MCF 10A (cell line): Measurements from ENCODE around the gene GBP6. TPM values are rescaled to one million over a fixed set of nuclear protein-coding genes. Genes with fewer than 3 reads are reported as not detected.

ENCODE experiments used
- BruUV-seq: library from RNA; stranded (reverse); fragments of 400-500 nt; replicated peaks from 2 replicates; lab custom pipeline; 2021; lab: Mats Ljungman, UMichigan
- CTCF ChIA-PET: fragments of 300-600 bp; sonication (Branson Sonifier 250); formaldehyde crosslinking; extraction: SDS; loops from one replicate; lab custom pipeline; 2021; ENCODE audit warnings: antibody characterized with exemption, inconsistent platforms; lab: Yijun Ruan, JAX
- POLR2A ChIA-PET: fragments of 300-600, 350-650 bp; sonication (Branson Sonifier 250); formaldehyde crosslinking; extraction: SDS; loops from one replicate; lab custom pipeline; 2020; ENCODE audit warnings: antibody characterized with exemption, inconsistent platforms; lab: Yijun Ruan, JAX
- DNase-seq: peaks from one replicate; pipeline ENCODE4 v3.0.0-alpha.2; 2018; ENCODE audit not compliant: unreplicated experiment
- H3K27ac Mint-ChIP-seq: one replicate; pipeline ENCODE4 v1.8.0; 2022; ENCODE audit warnings: mild to moderate bottlenecking, low read depth, mixed read lengths; ENCODE audit not compliant: unreplicated experiment
- H3K27me3 Mint-ChIP-seq: one replicate; pipeline ENCODE4 v1.8.0; 2022; ENCODE audit warnings: mixed read lengths; ENCODE audit not compliant: insufficient read depth, unreplicated experiment
- H3K36me3 Mint-ChIP-seq: one replicate; pipeline ENCODE4 v1.8.0; 2022; ENCODE audit warnings: mild to moderate bottlenecking, moderate library complexity, mixed read lengths; ENCODE audit not compliant: insufficient read depth, unreplicated experiment
- H3K4me1 Mint-ChIP-seq: one replicate; pipeline ENCODE4 v1.8.0; 2022; ENCODE audit warnings: mixed read lengths; ENCODE audit not compliant: insufficient read depth, unreplicated experiment
- H3K4me3 Mint-ChIP-seq: one replicate; pipeline ENCODE4 v1.8.0; 2022; ENCODE audit warnings: mild to moderate bottlenecking, moderate library complexity, mixed read lengths; ENCODE audit not compliant: unreplicated experiment
- H3K9me3 Mint-ChIP-seq: one replicate; pipeline ENCODE4 v1.8.0; 2022; ENCODE audit warnings: mixed read lengths; ENCODE audit not compliant: unreplicated experiment
- intact Hi-C: fragments of 100-400 bp; cut with micrococcal nuclease; formaldehyde crosslinking; loops from 2 replicates; pipeline ENCODE4 v1.14.1; 2022
- total RNA-seq: library from RNA; stranded (reverse); gene quantifications from 2 replicates; pipeline ENCODE4 v1.2.3, GENCODE V29; 2022
- TF ChIP-seq, protein P1 (sequence below): fragments of 200-600 bp; IDR thresholded peaks from one replicate; pipeline ENCODE4 v1.8.0; 2022; ENCODE audit warnings: antibody characterized with exemption, mild to moderate bottlenecking; ENCODE audit not compliant: unreplicated experiment

Gene GBP6
- total RNA-seq, 1 experiment from 2014 or later = not detected

DNA sequence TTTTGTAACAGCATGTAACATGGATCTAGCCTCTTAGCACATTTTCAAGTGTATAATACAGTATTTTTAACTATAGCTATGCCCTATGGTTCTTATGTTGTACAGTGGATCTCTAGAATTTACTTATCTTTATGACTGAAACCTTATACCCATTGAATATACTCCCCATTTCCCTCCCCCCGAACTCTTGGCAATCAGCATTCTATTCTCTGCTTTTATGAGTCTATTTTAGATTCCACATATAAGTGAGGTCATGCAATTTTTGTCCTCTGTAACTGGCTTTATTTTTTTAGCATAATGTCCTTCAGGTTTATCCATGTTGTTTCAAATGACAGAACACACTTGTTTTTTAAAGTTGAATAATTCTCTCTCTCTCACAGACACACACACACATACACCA, 3.1 kb upstream of the GBP6 start:
- H3K27me3 Mint-ChIP-seq = no peaks in the 10 kb centered on the region
- TF ChIP-seq, protein P1, sequence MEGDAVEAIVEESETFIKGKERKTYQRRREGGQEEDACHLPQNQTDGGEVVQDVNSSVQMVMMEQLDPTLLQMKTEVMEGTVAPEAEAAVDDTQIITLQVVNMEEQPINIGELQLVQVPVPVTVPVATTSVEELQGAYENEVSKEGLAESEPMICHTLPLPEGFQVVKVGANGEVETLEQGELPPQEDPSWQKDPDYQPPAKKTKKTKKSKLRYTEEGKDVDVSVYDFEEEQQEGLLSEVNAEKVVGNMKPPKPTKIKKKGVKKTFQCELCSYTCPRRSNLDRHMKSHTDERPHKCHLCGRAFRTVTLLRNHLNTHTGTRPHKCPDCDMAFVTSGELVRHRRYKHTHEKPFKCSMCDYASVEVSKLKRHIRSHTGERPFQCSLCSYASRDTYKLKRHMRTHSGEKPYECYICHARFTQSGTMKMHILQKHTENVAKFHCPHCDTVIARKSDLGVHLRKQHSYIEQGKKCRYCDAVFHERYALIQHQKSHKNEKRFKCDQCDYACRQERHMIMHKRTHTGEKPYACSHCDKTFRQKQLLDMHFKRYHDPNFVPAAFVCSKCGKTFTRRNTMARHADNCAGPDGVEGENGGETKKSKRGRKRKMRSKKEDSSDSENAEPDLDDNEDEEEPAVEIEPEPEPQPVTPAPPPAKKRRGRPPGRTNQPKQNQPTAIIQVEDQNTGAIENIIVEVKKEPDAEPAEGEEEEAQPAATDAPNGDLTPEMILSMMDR = no peak
- intact Hi-C loops = no loop called here
- no peaks in the 10 kb centered on the region for H3K9me3 Mint-ChIP-seq
- H3K4me1 Mint-ChIP-seq = peaks cover 16% of the 10 kb centered on the region
- no peak for DNase-seq
- no peak overlapping the region for H3K27ac Mint-ChIP-seq
- CTCF ChIA-PET = interaction anchor here (0.7 to 1.7 kb wide), 5 partner anchors 93 to 387 kb away, joined by 3 to 5 read pairs (median 3); no protein-coding TSS in a partner anchor
- no peaks in the 10 kb centered on the region for H3K36me3 Mint-ChIP-seq
- POLR2A ChIA-PET = no interaction called here
- no peak overlapping the region for H3K4me3 Mint-ChIP-seq
- BruUV-seq = no TSS peak

DNA sequence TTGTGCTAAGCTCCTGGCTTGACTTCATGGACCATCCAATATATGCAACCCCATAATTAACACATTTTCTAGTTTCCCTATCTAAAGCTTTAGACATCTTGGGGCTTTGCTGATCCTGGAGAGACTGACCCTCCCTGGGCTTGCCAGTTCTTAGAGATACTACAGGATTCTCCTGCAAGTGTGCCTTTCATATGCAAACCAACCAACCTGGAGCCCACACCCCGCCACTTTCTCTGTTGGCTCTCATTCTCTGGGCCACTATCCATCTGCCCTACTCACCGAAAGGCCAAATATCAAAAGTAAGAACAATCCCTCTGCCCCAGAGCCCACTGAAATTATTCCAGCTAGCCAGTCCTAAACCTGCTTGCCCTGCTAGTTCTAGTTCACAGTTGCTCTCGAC, 2.2 kb upstream of the GBP6 start:
- Mint-ChIP-seq H3K9me3 (no peaks in the 10 kb centered on the region), H3K27me3 (no peaks in the 10 kb centered on the region), H3K36me3 (no peaks in the 10 kb centered on the region), H3K27ac (no peak overlapping the region), H3K4me3 (no peak overlapping the region), H3K4me1 (peaks cover 16% of the 10 kb centered on the region)
- BruUV-seq = no TSS peak
- POLR2A ChIA-PET = interaction anchor here (0.6 to 1.1 kb wide), 3 partner anchors 346 to 367 kb away, joined by 3 read pairs; no protein-coding TSS in a partner anchor
- TF ChIP-seq, protein P1 = no peak
- intact Hi-C loops = no loop called here
- no peak for DNase-seq
- CTCF ChIA-PET = interaction anchor here (0.8 to 1.9 kb wide), 5 partner anchors 92 to 362 kb away, joined by 3 to 8 read pairs (median 5); no protein-coding TSS in a partner anchor

DNA sequence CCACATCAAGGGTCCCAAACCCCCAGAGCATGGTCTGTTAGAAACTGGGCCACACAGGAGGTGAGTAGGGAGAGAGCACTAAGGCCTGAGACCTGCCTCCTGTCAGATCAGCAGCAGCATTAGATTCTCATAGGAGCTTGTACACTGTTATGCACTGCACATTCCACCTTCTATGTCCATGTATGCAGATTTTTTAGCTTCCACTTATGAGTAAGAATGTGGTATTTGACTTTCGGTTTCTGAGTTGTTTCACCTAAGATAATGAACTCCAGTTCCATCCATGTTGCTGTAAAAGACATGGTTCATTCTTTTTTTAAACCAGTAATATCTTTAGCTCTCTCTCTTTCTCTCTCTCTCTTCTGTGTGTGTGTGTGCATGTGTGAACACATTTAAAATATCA, 663 bp upstream of the GBP6 start:
- DNase-seq = no peak
- no peak overlapping the region for H3K4me3 Mint-ChIP-seq
- H3K36me3 Mint-ChIP-seq = no peaks in the 10 kb centered on the region
- POLR2A ChIA-PET = no interaction called here
- CTCF ChIA-PET = interaction anchor here (0.6 to 1.9 kb wide), 5 partner anchors 95 to 366 kb away, joined by 3 to 8 read pairs (median 6); partner anchors contain the start of gene GBP7
- no peaks in the 10 kb centered on the region for H3K9me3 Mint-ChIP-seq
- TF ChIP-seq, protein P1 = no peak
- peaks cover 13% of the 10 kb centered on the region for H3K4me1 Mint-ChIP-seq
- BruUV-seq = no TSS peak
- H3K27me3 Mint-ChIP-seq = no peaks in the 10 kb centered on the region
- H3K27ac Mint-ChIP-seq = no peak overlapping the region
- intact Hi-C loops = no loop called here

DNA sequence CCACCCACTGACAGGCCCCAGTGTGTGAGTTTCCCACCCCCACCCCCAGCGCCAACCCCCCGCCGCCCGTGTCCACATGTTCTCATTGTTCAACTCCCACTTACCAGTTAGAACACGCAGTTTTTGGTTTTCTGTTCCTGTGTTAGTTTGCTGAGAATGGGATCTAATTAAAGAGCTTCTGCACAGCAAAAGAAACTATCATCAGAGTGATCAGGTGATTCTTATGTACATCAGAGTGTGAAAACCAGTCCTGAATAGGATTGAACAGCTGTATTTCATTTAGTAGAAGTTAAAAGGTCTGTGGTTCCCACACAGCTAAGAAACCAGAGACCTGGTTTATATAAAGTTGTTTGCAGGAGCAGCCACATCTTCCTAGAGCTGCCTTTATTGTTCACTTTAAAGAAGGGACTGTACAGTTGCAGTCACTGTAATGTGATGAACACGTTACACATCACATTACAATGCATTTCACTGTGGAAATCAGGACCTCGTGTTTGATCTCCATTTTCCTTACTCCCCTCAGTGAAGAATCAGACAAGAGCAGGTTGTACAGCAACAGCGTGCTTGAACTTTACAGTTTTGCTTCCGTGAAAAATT, 1.2 kb downstream of the GBP6 start:
- Mint-ChIP-seq H3K9me3 (no peaks in the 10 kb centered on the region), H3K36me3 (no peaks in the 10 kb centered on the region), H3K27ac (no peak overlapping the region), H3K4me1 (peaks cover 11% of the 10 kb centered on the region), H3K27me3 (no peaks in the 10 kb centered on the region), H3K4me3 (no peak overlapping the region)
- intact Hi-C loops = no loop called here
- ChIA-PET POLR2A (interaction anchor here (0.6 kb wide), 1 partner anchor 380 kb away, joined by 3 read pairs; no protein-coding TSS in a partner anchor), CTCF (interaction anchor here (1.3 to 1.7 kb wide), 2 partner anchors 279 to 344 kb away, joined by 3 to 6 read pairs; no protein-coding TSS in a partner anchor)
- BruUV-seq = no TSS peak
- TF ChIP-seq, protein P1 = no peak
- no peak for DNase-seq
